K562 (cell line): ENCODE measurements around the gene SRRT. TPM values are rescaled to one million over a fixed set of nuclear protein-coding genes. Genes with fewer than 3 reads are reported as not detected.

Experiments used
- ASH1L ChIP-seq: fragments of 450-650 bp; IDR thresholded peaks from 2 replicates; pipeline ENCODE4 v1.6.1; 2018; ENCODE audit warnings: borderline replicate concordance, mild to moderate bottlenecking, low read depth; ENCODE audit not compliant: partially characterized antibody
- ELF4 ChIP-seq: fragments of 450-650 bp; formaldehyde crosslinking; IDR thresholded peaks from 2 replicates; pipeline ENCODE4 v1.4.0; 2022; ENCODE audit warnings: missing genetic modification characterization
- FOXK1 ChIP-seq: sonication (generic); formaldehyde crosslinking; IDR thresholded peaks from 2 replicates; pipeline ENCODE4 v1.8.0; 2022; ENCODE audit warnings: missing genetic modification reagents, mild to moderate bottlenecking, borderline replicate concordance
- HCFC1 ChIP-seq: IDR thresholded peaks from 2 replicates; pipeline ENCODE4 v1.6.1; 2012; ENCODE audit warnings: low read depth, low read length, improper control_type of control experiment
- HDAC8 ChIP-seq: fragments of 450-650 bp; IDR thresholded peaks from 2 replicates; pipeline ENCODE4 v1.6.1; 2016; ENCODE audit warnings: mild to moderate bottlenecking, missing genetic modification characterization, moderate library complexity, missing compliant biosample characterization
- HLTF ChIP-seq: fragments of 450-650 bp; IDR thresholded peaks from 2 replicates; pipeline ENCODE4 v1.6.1; 2016
- KAT2B ChIP-seq: IDR thresholded peaks from one replicate; pipeline ENCODE4 v1.6.1; 2012; ENCODE audit warnings: low read depth, mild to moderate bottlenecking, control low read depth, inconsistent platforms, low read length, moderate library complexity
- MTA3 ChIP-seq: fragments of 450-650 bp; formaldehyde crosslinking; IDR thresholded peaks from 2 replicates; pipeline ENCODE4 v1.6.1; 2017; ENCODE audit warnings: mild to moderate bottlenecking, borderline replicate concordance
- NFE2L1 ChIP-seq: fragments of 450-650 bp; IDR thresholded peaks from 2 replicates; pipeline ENCODE4 v1.6.1; 2016; ENCODE audit warnings: missing genetic modification characterization, low read depth, mild to moderate bottlenecking, missing compliant biosample characterization, moderate library complexity, borderline replicate concordance
- NFIX ChIP-seq: fragments of 250-450 bp; sonication (Bioruptor Pico); IDR thresholded peaks from 2 replicates; pipeline ENCODE4 v1.4.0; 2020; ENCODE audit warnings: low read depth, mild to moderate bottlenecking, moderate library complexity
- PTTG1 ChIP-seq: fragments of 450-650 bp; IDR thresholded peaks from 2 replicates; pipeline ENCODE4 v1.6.1; 2016; ENCODE audit warnings: low read depth, mild to moderate bottlenecking, missing genetic modification characterization, missing compliant biosample characterization
- PYGO2 ChIP-seq: fragments of 450-650 bp; IDR thresholded peaks from 2 replicates; pipeline ENCODE4 v1.6.1; 2016; ENCODE audit warnings: mild to moderate bottlenecking, missing genetic modification characterization, moderate library complexity, missing compliant biosample characterization
- RBM14 ChIP-seq: fragments of 200-400 bp; formaldehyde crosslinking; IDR thresholded peaks from 2 replicates; pipeline ENCODE4 v1.6.1; 2018; ENCODE audit warnings: low read depth, mild to moderate bottlenecking, low read length, moderate library complexity, borderline replicate concordance; ENCODE audit not compliant: insufficient read depth
- SIRT6 ChIP-seq: IDR thresholded peaks from one replicate; pipeline ENCODE4 v1.6.1; 2012; ENCODE audit warnings: low read depth, mild to moderate bottlenecking, control low read depth, inconsistent platforms, low read length, moderate library complexity
- SLC30A9 ChIP-seq: fragments of 250-450 bp; sonication (Bioruptor Pico); IDR thresholded peaks from 2 replicates; pipeline ENCODE4 v1.8.0; 2022; ENCODE audit warnings: mild to moderate bottlenecking, moderate library complexity
- SP2 ChIP-seq: IDR thresholded peaks from 2 replicates; pipeline ENCODE4 v1.6.1; 2011; ENCODE audit warnings: mild to moderate bottlenecking, low read depth, low read length, moderate library complexity; ENCODE audit not compliant: poor library complexity, severe bottlenecking; ENCODE audit errors: extremely low read depth
- SRSF7 ChIP-seq: fragments of 200-400 bp; formaldehyde crosslinking; optimal IDR thresholded peaks from 2 replicates; pipeline ENCODE3; 2017; ENCODE audit warnings: mild to moderate bottlenecking, low read depth, low read length
- SUPT5H ChIP-seq: fragments of 450-650 bp; IDR thresholded peaks from 2 replicates; pipeline ENCODE4 v1.6.1; 2016
- TCF7L2 ChIP-seq: fragments of 150-350 bp; IDR thresholded peaks from 2 replicates; pipeline ENCODE4 v1.6.1; 2016; ENCODE audit warnings: low read depth, mild to moderate bottlenecking, low read length, moderate library complexity
- ZEB2 ChIP-seq: fragments of 450-650 bp; IDR thresholded peaks from 2 replicates; pipeline ENCODE4 v1.6.1; 2016
- ZNF134 ChIP-seq: fragments of 250-450 bp; sonication (Bioruptor Pico); conservative IDR thresholded peaks from 2 replicates; pipeline ENCODE4 v1.4.0; 2020
- ZNF3 ChIP-seq: fragments of 250-450 bp; sonication (Bioruptor Pico); IDR thresholded peaks from 2 replicates; pipeline ENCODE4 v1.5.0; 2021; ENCODE audit warnings: mild to moderate bottlenecking, moderate library complexity
- ZNF583 ChIP-seq: fragments of 250-450 bp; sonication (Bioruptor Pico); IDR thresholded peaks from 2 replicates; pipeline ENCODE4 v1.4.0; 2020
- ZNF778 ChIP-seq: fragments of 450-650 bp; formaldehyde crosslinking; IDR thresholded peaks from 2 replicates; pipeline ENCODE4 v1.4.0; 2020; ENCODE audit warnings: mild to moderate bottlenecking, moderate library complexity
- polyA plus RNA-seq, 8 experiments: library from polyadenylated mRNA; depleted of rRNA in 4 of 8; stranded (reverse) in 5 of 8; unstranded in 3 of 8; fragments of >200 nt; fragmentation: Nextera tagmentation in 2 of 8; fragmentation: Illumina TruSeq in 1 of 8; extraction: Ambion mirVana in 2 of 8; extraction: Trizol in 1 of 8; gene quantifications; 2 replicates each; pipeline versions ENCODE4 v1.2.1 to v1.2.3, GENCODE V29; 2011 to 2014; ENCODE audit warnings: inconsistent platforms in 1 of 8, missing spikeins in 1 of 8
- total RNA-seq, 7 experiments: library from RNA; depleted of rRNA in 6 of 7; stranded (reverse); fragments of >200 nt in 6 of 7; fragmentation: Illumina TruSeq in 2 of 7; extraction: Trizol in 2 of 7; gene quantifications; 2 replicates each; pipeline versions ENCODE4 v1.2.1 to v1.2.3, GENCODE V29; 2011 to 2021; ENCODE audit warnings: low replicate concordance in 1 of 7
- TF ChIP-seq, protein P1 (sequence below): fragments of 250-450 bp; sonication (Bioruptor Pico); IDR thresholded peaks from 2 replicates; pipeline ENCODE4 v1.4.0; 2020
- TF ChIP-seq, protein P2 (sequence below): fragments of 450-650 bp; formaldehyde crosslinking; IDR thresholded peaks from 2 replicates; pipeline ENCODE4 v1.4.0; 2022; ENCODE audit warnings: missing genetic modification characterization
- TF ChIP-seq, protein P3 (sequence below): IDR thresholded peaks from 2 replicates; pipeline ENCODE4 v1.6.1; 2014; ENCODE audit warnings: antibody characterized with exemption

Gene SRRT
- total and polyA plus RNA-seq, 9 of the 15 experiments (the other 6 are each of a cell fraction or from before 2014, with no cell fraction given), result 10.3 to 263 (median 84.4) TPM

DNA sequence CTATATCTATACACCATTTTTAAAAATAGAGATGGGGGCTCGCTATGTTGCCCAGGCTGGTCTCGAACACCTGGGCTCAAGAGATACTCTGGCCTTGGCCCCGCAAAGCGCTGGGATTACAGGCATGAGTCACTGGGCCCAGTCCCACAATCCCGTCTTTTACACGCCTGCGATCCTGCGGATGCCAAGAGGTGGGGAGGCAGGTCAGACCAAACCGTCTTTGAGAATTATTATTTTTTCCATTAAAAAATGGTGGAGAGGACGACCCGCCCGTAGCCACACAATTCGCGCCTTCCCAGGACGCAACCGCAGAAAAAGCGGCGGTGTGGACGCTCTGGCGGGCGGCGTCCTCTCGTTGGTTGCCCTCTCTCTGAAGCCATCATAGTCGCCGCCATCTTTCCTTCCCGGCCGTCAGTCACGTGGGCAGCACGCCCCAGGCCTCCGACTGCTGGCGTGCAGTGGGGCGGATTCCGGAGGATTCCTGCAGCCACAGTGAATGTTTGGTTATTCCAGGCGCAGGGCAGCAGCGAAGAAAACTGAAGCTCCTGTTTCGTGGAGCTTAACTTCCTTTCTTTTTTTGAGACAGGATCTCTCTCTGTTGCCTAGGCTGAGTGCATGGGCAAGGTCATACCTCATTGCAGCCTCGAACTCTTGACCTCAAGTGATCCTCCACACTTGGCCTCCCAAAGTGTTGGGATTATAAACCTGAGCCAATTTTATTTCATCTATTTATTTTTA lies 37.6 kb upstream of the SRRT start (continued):
- TF ChIP-seq, protein P1, sequence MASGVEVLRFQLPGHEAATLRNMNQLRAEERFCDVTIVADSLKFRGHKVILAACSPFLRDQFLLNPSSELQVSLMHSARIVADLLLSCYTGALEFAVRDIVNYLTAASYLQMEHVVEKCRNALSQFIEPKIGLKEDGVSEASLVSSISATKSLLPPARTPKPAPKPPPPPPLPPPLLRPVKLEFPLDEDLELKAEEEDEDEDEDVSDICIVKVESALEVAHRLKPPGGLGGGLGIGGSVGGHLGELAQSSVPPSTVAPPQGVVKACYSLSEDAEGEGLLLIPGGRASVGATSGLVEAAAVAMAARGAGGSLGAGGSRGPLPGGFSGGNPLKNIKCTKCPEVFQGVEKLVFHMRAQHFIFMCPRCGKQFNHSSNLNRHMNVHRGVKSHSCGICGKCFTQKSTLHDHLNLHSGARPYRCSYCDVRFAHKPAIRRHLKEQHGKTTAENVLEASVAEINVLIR (CRISPR knock-in tag), result no peak
- TF ChIP-seq ASH1L, result peak; percentile 50
- TF ChIP-seq HCFC1, result peak; percentile 92
- TF ChIP-seq ZNF778 (CRISPR knock-in tag), result no peak
- TF ChIP-seq PTTG1 (tag), result no peak
- TF ChIP-seq TCF7L2, result no peak
- TF ChIP-seq HLTF, result no peak
- no peak for TF ChIP-seq ZNF583
- TF ChIP-seq MTA3, result peak; percentile 74; the same call in 1 of the 2 replicates
- TF ChIP-seq KAT2B, result no peak
- no peak for TF ChIP-seq ZNF134 (CRISPR knock-in tag)
- no peak for TF ChIP-seq SLC30A9
- TF ChIP-seq SP2, result peak; percentile 89
- TF ChIP-seq ELF4 (CRISPR knock-in tag), result no peak
- TF ChIP-seq SIRT6, result no peak
- no peak for TF ChIP-seq FOXK1 (CRISPR knock-in tag)
- 0 out of 2 replicates have a peak, but pooled peaks have one; percentile 33 for TF ChIP-seq ZEB2
- TF ChIP-seq, protein P2, sequence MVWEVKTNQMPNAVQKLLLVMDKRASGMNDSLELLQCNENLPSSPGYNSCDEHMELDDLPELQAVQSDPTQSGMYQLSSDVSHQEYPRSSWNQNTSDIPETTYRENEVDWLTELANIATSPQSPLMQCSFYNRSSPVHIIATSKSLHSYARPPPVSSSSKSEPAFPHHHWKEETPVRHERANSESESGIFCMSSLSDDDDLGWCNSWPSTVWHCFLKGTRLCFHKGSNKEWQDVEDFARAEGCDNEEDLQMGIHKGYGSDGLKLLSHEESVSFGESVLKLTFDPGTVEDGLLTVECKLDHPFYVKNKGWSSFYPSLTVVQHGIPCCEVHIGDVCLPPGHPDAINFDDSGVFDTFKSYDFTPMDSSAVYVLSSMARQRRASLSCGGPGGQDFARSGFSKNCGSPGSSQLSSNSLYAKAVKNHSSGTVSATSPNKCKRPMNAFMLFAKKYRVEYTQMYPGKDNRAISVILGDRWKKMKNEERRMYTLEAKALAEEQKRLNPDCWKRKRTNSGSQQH (CRISPR knock-in tag), result no peak; the same call in 1 of the 2 replicates
- TF ChIP-seq SRSF7, result no peak
- no peak for TF ChIP-seq NFE2L1 (tag)
- no peak for TF ChIP-seq HDAC8 (tag)
- TF ChIP-seq, protein P3, sequence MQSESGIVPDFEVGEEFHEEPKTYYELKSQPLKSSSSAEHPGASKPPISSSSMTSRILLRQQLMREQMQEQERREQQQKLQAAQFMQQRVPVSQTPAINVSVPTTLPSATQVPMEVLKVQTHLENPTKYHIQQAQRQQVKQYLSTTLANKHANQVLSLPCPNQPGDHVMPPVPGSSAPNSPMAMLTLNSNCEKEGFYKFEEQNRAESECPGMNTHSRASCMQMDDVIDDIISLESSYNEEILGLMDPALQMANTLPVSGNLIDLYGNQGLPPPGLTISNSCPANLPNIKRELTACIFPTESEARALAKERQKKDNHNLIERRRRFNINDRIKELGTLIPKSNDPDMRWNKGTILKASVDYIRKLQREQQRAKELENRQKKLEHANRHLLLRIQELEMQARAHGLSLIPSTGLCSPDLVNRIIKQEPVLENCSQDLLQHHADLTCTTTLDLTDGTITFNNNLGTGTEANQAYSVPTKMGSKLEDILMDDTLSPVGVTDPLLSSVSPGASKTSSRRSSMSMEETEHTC, result peak; percentile 74; the same call in 1 of the 2 replicates
- no peak for TF ChIP-seq PYGO2
- no peak for TF ChIP-seq ZNF3 (CRISPR knock-in tag)
- TF ChIP-seq SUPT5H, result peak; percentile 69; the same call in 1 of the 2 replicates
- no peak for TF ChIP-seq NFIX (CRISPR knock-in tag)
- TF ChIP-seq RBM14, result no peak
